Neural cell (in vitro differentiated cells): ENCODE measurements around the gene POLE. TPM values are rescaled to one million over a fixed set of nuclear protein-coding genes. Genes with fewer than 3 reads are reported as not detected.

Source experiments
- H2AFZ ChIP-seq: fragments of 200-600, 300-800 bp; sonication (generic), shearing (Covaris generic); 2 replicates; pipeline ENCODE4 v1.6.0; 2014; ENCODE audit warnings: low read depth, mild to moderate bottlenecking, antibody characterized with exemption, low read length, moderate library complexity
- H3F3A ChIP-seq: fragments of 200-600 bp; shearing (Covaris generic); 2 replicates; pipeline ENCODE4 v1.6.1; 2016; ENCODE audit warnings: mild to moderate bottlenecking, moderate library complexity, mixed read lengths, antibody characterized with exemption, low read length; ENCODE audit not compliant: insufficient read depth, poor library complexity, severe bottlenecking
- H3K27ac ChIP-seq: fragments of 200-600, 300-800 bp; sonication (generic), shearing (Covaris generic); 2 replicates; pipeline ENCODE4 v1.5.1; 2014; ENCODE audit warnings: mild to moderate bottlenecking, low read length, moderate library complexity
- H3K27me3 ChIP-seq: fragments of 300-800, 200-600 bp; sonication (generic), shearing (Covaris generic); 2 replicates; pipeline ENCODE4 v1.6.0; 2014; ENCODE audit warnings: mild to moderate bottlenecking, low read depth, low read length, moderate library complexity; ENCODE audit not compliant: insufficient read depth
- H3K36me3 ChIP-seq: fragments of 300-800, 200-600 bp; sonication (generic), shearing (Covaris generic); 2 replicates; pipeline ENCODE4 v1.5.1; 2014; ENCODE audit warnings: mild to moderate bottlenecking, antibody characterized with exemption, low read length, moderate library complexity; ENCODE audit not compliant: insufficient read depth
- H3K4me2 ChIP-seq: fragments of 300-800, 200-600 bp; sonication (generic), shearing (Covaris generic); 2 replicates; pipeline ENCODE4 v1.6.0; 2014; ENCODE audit warnings: mild to moderate bottlenecking, low read length
- H3K4me3 ChIP-seq: fragments of 300-800, 200-600 bp; sonication (generic), shearing (Covaris generic); 2 replicates; pipeline ENCODE4 v1.5.1; 2014; ENCODE audit warnings: mild to moderate bottlenecking, low read length, moderate library complexity
- H3K79me2 ChIP-seq: fragments of 200-600 bp; shearing (Covaris generic); replicated peaks from 2 replicates; pipeline ENCODE4 v1.6.0; 2014; ENCODE audit warnings: mild to moderate bottlenecking, low read length, moderate library complexity; ENCODE audit not compliant: insufficient read depth
- H3K9ac ChIP-seq: fragments of 300-800, 200-600 bp; sonication (generic), shearing (Covaris generic); 2 replicates; pipeline ENCODE4 v1.6.1; 2016; ENCODE audit warnings: mild to moderate bottlenecking, low read length, mixed read lengths
- H3K9me2 ChIP-seq: fragments of 200-600 bp; shearing (Covaris generic); 2 replicates; pipeline ENCODE4 v1.6.1; 2016; ENCODE audit warnings: mild to moderate bottlenecking, low read length, mixed read lengths; ENCODE audit not compliant: insufficient read depth
- H3K9me3 ChIP-seq: fragments of 200-600, 300-800 bp; sonication (generic), shearing (Covaris generic); 2 replicates; pipeline ENCODE4 v1.6.1; 2016; ENCODE audit warnings: mild to moderate bottlenecking, mixed run types, low read length, moderate library complexity, mixed read lengths
- H4K20me1 ChIP-seq: fragments of 200-600 bp; shearing (Covaris generic); 2 replicates; pipeline ENCODE4 v1.6.1; 2016; ENCODE audit warnings: mild to moderate bottlenecking, mixed run types; ENCODE audit not compliant: insufficient read depth
- CTCF ChIP-seq: fragments of 450-650 bp; IDR thresholded peaks from 2 replicates; pipeline ENCODE4 v1.5.1; 2014; ENCODE audit warnings: antibody characterized with exemption, mild to moderate bottlenecking, moderate library complexity; ENCODE audit not compliant: poor library complexity, severe bottlenecking
- EP300 ChIP-seq: fragments of 450-650 bp; conservative IDR thresholded peaks from 2 replicates; pipeline ENCODE4 v1.6.1; 2014; ENCODE audit warnings: antibody characterized with exemption, mild to moderate bottlenecking, moderate library complexity; ENCODE audit not compliant: poor library complexity, severe bottlenecking
- EZH2 ChIP-seq: fragments of 200-600, 300-800 bp; shearing (Covaris generic), sonication (generic); IDR thresholded peaks from 2 replicates; pipeline ENCODE4 v1.6.1; 2014; ENCODE audit warnings: antibody characterized with exemption, low read length, borderline replicate concordance, mild to moderate bottlenecking; ENCODE audit not compliant: insufficient read depth, poor library complexity, severe bottlenecking
- MXI1 ChIP-seq: fragments of 450-650 bp; conservative IDR thresholded peaks from 2 replicates; pipeline ENCODE4 v1.6.1; 2014; ENCODE audit warnings: antibody characterized with exemption, mild to moderate bottlenecking; ENCODE audit not compliant: poor library complexity, severe bottlenecking
- POLR2AphosphoS5 ChIP-seq: IDR thresholded peaks from 2 replicates; pipeline ENCODE4 v1.6.1; 2012
- RAD21 ChIP-seq: fragments of 450-650 bp; conservative IDR thresholded peaks from 2 replicates; pipeline ENCODE4 v1.6.1; 2014; ENCODE audit warnings: antibody characterized with exemption, mild to moderate bottlenecking, moderate library complexity
- SMC3 ChIP-seq: fragments of 450-650 bp; conservative IDR thresholded peaks from 2 replicates; pipeline ENCODE4 v1.6.1; 2014; ENCODE audit warnings: antibody characterized with exemption, mild to moderate bottlenecking, moderate library complexity; ENCODE audit not compliant: poor library complexity
- TAF1 ChIP-seq: IDR thresholded peaks from 2 replicates; pipeline ENCODE4 v1.6.1; 2012; ENCODE audit warnings: low read depth
- polyA plus RNA-seq: library from polyadenylated mRNA; depleted of rRNA; stranded (reverse); fragments of >200 nt; gene quantifications from 2 replicates; pipeline ENCODE4 v1.2.3, GENCODE V29; 2014
- TF ChIP-seq, protein P1 (sequence below): IDR thresholded peaks from 2 replicates; pipeline ENCODE4 v1.6.1; 2012; ENCODE audit warnings: borderline replicate concordance

Gene POLE
- polyA plus RNA-seq, 1 donor from 2014 or later, result 8.5 TPM

DNA sequence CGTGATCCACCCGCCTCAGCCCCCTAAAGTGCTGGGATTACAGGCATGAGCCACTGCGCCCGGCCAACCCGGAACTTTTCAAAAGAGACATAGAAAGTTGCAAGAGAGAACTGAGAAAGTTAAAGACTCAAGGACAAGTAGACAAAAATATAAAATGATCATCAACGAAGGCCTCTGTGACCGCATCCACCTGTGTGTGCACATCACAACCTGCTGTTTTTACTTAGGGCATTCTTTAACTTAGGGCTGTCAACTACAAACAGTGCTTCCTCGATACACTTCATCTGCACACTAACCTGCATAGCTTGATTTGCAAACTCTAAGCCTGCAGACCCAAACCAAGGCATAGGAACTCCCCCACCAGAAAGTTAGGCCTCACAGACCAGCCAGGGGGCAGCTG, 53.7 kb downstream of the POLE start:
- Histone ChIP-seq H3K27me3 (no peaks in the 10 kb centered on the region), H3K79me2 (no peaks in the 10 kb centered on the region), H3K9me2 (no peaks in the 10 kb centered on the region), H3K9me3 (no peaks in the 10 kb centered on the region), H3K27ac (no peak overlapping the region), H3K9ac (no peak overlapping the region), H3K4me3 (no peak overlapping the region), H2AFZ (no peak overlapping the region), H3K36me3 (no peaks in the 10 kb centered on the region), H3F3A (no peaks in the 10 kb centered on the region), H3K4me2 (no peak overlapping the region), H4K20me1 (no peaks in the 10 kb centered on the region)
- TF ChIP-seq CTCF, result no peak
- no peak for TF ChIP-seq TAF1
- TF ChIP-seq EP300, result no peak
- no peak for TF ChIP-seq POLR2AphosphoS5
- TF ChIP-seq, protein P1, sequence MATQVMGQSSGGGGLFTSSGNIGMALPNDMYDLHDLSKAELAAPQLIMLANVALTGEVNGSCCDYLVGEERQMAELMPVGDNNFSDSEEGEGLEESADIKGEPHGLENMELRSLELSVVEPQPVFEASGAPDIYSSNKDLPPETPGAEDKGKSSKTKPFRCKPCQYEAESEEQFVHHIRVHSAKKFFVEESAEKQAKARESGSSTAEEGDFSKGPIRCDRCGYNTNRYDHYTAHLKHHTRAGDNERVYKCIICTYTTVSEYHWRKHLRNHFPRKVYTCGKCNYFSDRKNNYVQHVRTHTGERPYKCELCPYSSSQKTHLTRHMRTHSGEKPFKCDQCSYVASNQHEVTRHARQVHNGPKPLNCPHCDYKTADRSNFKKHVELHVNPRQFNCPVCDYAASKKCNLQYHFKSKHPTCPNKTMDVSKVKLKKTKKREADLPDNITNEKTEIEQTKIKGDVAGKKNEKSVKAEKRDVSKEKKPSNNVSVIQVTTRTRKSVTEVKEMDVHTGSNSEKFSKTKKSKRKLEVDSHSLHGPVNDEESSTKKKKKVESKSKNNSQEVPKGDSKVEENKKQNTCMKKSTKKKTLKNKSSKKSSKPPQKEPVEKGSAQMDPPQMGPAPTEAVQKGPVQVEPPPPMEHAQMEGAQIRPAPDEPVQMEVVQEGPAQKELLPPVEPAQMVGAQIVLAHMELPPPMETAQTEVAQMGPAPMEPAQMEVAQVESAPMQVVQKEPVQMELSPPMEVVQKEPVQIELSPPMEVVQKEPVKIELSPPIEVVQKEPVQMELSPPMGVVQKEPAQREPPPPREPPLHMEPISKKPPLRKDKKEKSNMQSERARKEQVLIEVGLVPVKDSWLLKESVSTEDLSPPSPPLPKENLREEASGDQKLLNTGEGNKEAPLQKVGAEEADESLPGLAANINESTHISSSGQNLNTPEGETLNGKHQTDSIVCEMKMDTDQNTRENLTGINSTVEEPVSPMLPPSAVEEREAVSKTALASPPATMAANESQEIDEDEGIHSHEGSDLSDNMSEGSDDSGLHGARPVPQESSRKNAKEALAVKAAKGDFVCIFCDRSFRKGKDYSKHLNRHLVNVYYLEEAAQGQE, result no peak
- no peak for TF ChIP-seq SMC3
- no peak for TF ChIP-seq MXI1
- TF ChIP-seq EZH2, result no peak
- TF ChIP-seq RAD21, result no peak

DNA sequence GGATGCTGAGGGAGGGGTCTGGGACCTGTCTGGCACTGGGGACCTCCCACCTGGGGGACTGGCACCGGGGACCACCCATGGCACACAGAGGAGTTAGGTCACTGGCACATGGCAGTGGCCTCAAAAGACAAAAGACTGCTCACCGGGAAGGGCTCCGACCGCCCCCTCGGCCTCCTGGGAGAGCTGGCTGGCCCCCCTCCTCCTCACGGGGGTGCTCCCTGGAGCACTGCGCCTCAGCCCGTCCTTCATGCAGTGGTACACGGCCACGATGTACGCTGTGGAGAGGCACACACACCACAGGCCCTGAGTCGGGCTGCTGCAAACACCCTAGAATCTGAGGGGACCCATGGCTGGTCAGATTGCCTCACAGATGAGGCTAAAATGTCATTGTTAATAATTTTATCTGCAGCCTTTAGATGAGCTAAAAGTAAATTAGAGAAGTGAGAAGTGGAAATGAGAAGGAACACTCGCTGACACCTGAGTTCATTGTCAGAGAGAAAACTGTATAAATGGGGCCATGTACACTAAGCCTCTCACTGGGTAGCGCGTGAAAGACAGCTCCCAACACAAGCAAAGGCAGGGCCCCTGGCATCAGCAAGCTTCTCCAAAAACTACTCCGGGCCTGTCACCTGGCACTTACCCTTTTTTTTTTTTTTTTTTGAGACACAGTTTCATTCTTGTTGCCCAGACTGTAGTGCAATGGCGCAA, 54.5 kb downstream of the POLE start:
- no peaks in the 10 kb centered on the region for H3K36me3 ChIP-seq
- no peak overlapping the region for H3K4me2 ChIP-seq
- no peak overlapping the region for H3K4me3 ChIP-seq
- H3K79me2 ChIP-seq, result no peaks in the 10 kb centered on the region
- H3K27ac ChIP-seq, result no peak overlapping the region
- no peaks in the 10 kb centered on the region for H3K9me3 ChIP-seq
- H3K9me2 ChIP-seq, result no peaks in the 10 kb centered on the region
- H3K9ac ChIP-seq, result no peak overlapping the region
- TF ChIP-seq RAD21 (no peak), CTCF (no peak), MXI1 (no peak), EP300 (no peak), TAF1 (no peak), EZH2 (no peak), SMC3 (no peak), POLR2AphosphoS5 (no peak)
- TF ChIP-seq, protein P1, result no peak
- H4K20me1 ChIP-seq, result no peaks in the 10 kb centered on the region
- H3K27me3 ChIP-seq, result no peaks in the 10 kb centered on the region
- H3F3A ChIP-seq, result no peaks in the 10 kb centered on the region
- H2AFZ ChIP-seq, result no peak overlapping the region
